Loucy (cell line): ENCODE data around the gene MCC.

Experiments used
- EZH2phosphoT487 ChIP-seq: fragments of 200-600 bp; IDR thresholded peaks from 2 replicates; pipeline ENCODE4 v1.6.1; 2018; ENCODE audit warnings: antibody characterized with exemption, mild to moderate bottlenecking, moderate library complexity, borderline replicate concordance
- TF ChIP-seq, protein P1 (sequence below): fragments of 200-600 bp; sonication (generic); conservative IDR thresholded peaks from 2 replicates; pipeline ENCODE4 v1.5.1; 2014; ENCODE audit warnings: mild to moderate bottlenecking, antibody characterized with exemption, low read length

DNA sequence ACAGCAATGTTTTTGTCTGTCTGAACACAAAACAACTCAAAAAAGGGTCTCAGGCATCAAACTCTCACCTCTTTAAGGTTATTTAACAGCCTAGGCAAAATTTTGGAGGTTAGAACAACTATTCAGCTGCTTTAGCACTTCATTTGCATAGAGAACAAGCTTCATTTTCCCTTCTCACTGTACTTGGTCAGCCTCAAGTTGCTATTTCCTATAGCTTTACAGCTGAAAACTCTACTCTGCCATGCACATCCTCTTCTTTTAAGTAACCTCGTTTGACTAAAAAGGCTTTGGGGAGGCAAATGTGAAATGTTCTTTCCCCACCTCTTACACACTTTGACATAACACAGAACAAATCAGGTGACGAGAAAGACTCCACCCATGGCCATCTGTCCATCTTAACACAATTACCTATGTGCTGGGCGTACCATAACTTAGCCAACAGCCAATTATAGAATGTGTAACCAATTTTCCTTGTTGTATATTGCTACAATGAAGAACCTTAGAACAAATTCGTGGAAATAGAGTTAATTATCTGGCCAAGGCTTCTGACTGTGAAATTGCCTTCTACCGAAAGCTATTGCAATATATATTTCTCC lies 315.9 kb downstream of the MCC start:
- TF ChIP-seq, protein P1, sequence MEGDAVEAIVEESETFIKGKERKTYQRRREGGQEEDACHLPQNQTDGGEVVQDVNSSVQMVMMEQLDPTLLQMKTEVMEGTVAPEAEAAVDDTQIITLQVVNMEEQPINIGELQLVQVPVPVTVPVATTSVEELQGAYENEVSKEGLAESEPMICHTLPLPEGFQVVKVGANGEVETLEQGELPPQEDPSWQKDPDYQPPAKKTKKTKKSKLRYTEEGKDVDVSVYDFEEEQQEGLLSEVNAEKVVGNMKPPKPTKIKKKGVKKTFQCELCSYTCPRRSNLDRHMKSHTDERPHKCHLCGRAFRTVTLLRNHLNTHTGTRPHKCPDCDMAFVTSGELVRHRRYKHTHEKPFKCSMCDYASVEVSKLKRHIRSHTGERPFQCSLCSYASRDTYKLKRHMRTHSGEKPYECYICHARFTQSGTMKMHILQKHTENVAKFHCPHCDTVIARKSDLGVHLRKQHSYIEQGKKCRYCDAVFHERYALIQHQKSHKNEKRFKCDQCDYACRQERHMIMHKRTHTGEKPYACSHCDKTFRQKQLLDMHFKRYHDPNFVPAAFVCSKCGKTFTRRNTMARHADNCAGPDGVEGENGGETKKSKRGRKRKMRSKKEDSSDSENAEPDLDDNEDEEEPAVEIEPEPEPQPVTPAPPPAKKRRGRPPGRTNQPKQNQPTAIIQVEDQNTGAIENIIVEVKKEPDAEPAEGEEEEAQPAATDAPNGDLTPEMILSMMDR: no peak
- no peak for TF ChIP-seq EZH2phosphoT487
